ENCODE data around the gene LHX2.
"Not testable (repeated sequence)": the region's sequence is repeated elsewhere in the genome, so short reads cannot be mapped to it uniquely, and the experiment has no call there.

LHX2 gene

DNA sequence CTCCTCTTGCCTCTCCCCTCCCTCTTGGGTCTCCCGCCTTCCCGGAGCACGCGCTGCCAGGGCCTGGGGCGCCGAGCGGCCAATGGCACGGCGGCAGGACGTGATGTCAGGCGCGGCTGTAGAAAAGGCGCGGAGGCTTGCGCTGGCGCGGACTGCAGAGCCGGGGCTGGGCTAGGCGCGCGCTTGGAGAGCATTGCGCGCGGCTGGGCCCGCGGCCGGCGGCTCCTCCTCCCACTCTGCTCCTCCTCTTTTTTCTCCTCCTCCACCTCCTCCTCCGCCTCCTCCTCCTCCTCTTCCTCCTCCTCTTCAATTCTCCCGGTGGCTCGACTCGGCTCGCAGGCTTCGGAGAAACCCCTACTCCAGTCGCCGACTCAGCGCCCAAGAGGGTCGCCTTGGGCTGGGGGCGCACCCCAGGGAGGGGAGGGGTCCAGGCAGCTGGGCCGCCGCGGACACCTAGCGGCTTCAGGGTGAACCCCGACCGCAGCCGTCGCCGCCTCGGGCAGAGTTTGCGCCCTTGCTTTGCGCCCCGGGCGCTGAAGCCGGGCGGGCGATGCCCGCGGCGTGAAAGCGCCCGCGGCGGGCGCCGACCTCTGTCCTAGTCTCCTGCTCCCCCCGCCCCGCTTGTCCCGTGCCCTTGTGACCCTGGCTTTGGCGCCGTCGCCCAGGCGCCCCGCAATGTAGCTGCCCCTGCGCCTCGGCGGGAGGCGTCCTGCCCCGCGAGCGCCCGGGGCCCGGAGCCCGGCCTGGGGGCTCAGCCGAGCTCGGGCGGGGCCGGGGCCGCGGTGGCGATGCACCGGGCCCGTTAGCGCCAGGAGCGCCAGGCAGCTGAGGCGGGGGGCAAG, at the start of gene LHX2:
LHX2 (plus strand) TSS at position 309 of the 842 bp plus-strand sequence. CDS start 581 bp downstream, outside the sequence.
- Histone ChIP-seq H3K36me3 (ENCODE audit: control insufficient read depth, insufficient read depth, low read length) (no peaks in the 10 kb centered on the region), H3K4me1 (ENCODE audit: control insufficient read depth, insufficient read depth, low read length) (peaks cover 31% of the 10 kb centered on the region), H3K9me3 (ENCODE audit: control insufficient read depth, insufficient read depth, low read length) (no peaks in the 10 kb centered on the region), H3K27ac (ENCODE audit: low read depth, low read length) (no peak within 1 kb of the TSS), H3K9ac (ENCODE audit: low read depth, low read length) (no peak within 1 kb of the TSS), H3K27me3 (ENCODE audit: control insufficient read depth, insufficient read depth, low read length) (peaks cover 98% of the 10 kb centered on the region), H3K4me3 (ENCODE audit: low read depth, low read length) (peak within 1 kb of the TSS; percentile 45)

DNA sequence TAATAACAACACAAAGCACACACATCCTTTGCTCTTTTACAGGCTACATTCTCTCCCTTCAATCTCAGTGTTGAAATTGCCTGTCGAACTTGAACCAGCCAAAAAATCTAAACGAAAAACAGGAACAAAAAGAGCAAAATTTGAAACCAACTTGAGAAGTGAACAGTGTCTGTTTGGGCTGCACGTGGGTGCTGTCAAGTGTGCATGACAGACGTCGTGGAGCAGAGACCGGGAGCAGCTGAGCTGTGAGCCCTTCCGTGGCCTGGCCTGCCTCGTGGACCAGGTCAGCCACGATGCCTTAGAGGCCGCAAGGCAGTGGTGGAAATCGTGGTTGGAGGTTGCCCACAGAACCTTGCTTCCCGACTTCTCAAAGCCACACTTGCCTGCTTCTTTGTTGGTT, 46.8 kb upstream of the LHX2 start:
- Histone ChIP-seq H3K9ac (ENCODE audit: low read depth, low read length) (no peak overlapping the region), H3K4me3 (ENCODE audit: low read depth, low read length) (no peak overlapping the region), H3K36me3 (ENCODE audit: control insufficient read depth, insufficient read depth, low read length) (no peaks in the 10 kb centered on the region), H3K9me3 (ENCODE audit: control insufficient read depth, insufficient read depth, low read length) (no peaks in the 10 kb centered on the region), H3K4me1 (ENCODE audit: control insufficient read depth, insufficient read depth, low read length) (peaks cover 3% of the 10 kb centered on the region; the same call in 1 of the 2 replicates), H3K27ac (ENCODE audit: low read depth, low read length) (no peak overlapping the region), H3K27me3 (ENCODE audit: control insufficient read depth, insufficient read depth, low read length) (no peaks in the 10 kb centered on the region)

- Histone ChIP-seq H3K9me3 (ENCODE audit: control insufficient read depth, insufficient read depth, low read length) (no peaks in the 10 kb centered on the region), H3K9ac (ENCODE audit: low read depth, low read length) (no peak overlapping the region), H3K4me1 (ENCODE audit: control insufficient read depth, insufficient read depth, low read length) (no peaks in the 10 kb centered on the region; the same call in 1 of the 2 replicates), H3K27ac (ENCODE audit: low read depth, low read length) (no peak overlapping the region), H3K27me3 (ENCODE audit: control insufficient read depth, insufficient read depth, low read length) (0 out of 2 replicates have a peak, but pooled peaks cover under 1% of the 10 kb centered on the region), H3K4me3 (ENCODE audit: low read depth, low read length) (no peak overlapping the region), H3K36me3 (ENCODE audit: control insufficient read depth, insufficient read depth, low read length) (no peaks in the 10 kb centered on the region)
These were observed 45.5 kb upstream of the LHX2 start for GRCh38 chr9:123965801-123966686.

DNA sequence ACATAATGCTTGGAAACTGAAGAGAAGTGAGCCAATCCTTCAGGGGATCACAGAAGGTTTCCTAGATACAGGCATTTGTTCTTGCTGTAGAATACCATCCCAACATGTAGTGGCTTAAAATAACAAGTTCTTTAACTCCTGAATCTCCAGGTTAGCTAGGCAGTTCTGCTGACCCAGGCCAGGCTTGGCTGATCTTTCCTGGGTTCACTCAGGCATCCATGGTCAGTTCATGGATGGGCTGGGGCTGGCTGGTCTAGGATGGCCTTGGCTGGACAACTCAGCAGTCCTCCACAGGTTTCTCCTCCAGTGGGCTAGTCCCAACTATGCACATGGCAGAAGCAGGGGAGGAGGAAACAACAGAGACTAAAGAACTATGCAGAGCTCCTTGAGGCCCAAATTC, 44.2 kb upstream of the LHX2 start:
- H3K27me3 ChIP-seq (ENCODE audit: control insufficient read depth, insufficient read depth, low read length): 0 out of 2 replicates have a peak, but pooled peaks cover 3% of the 10 kb centered on the region
- no peak overlapping the region for H3K9ac ChIP-seq (ENCODE audit: low read depth, low read length)

GRCh38 chr9:123972618-123973017, 39.0 kb upstream of the LHX2 start:
- no peak overlapping the region for H3K27ac ChIP-seq (ENCODE audit: low read depth, low read length)
- H3K4me3 ChIP-seq (ENCODE audit: low read depth, low read length): no peak overlapping the region
- no peak overlapping the region for H3K9ac ChIP-seq (ENCODE audit: low read depth, low read length)
- H3K4me1 ChIP-seq (ENCODE audit: control insufficient read depth, insufficient read depth, low read length): no peaks in the 10 kb centered on the region
- H3K9me3 ChIP-seq (ENCODE audit: control insufficient read depth, insufficient read depth, low read length): peaks cover 12% of the 10 kb centered on the region
- no peaks in the 10 kb centered on the region for H3K36me3 ChIP-seq (ENCODE audit: control insufficient read depth, insufficient read depth, low read length)
- peaks cover 11% of the 10 kb centered on the region; the same call in 1 of the 2 replicates for H3K27me3 ChIP-seq (ENCODE audit: control insufficient read depth, insufficient read depth, low read length)

More for the DNA sequence above, 44.2 kb upstream of the LHX2 start:
- Histone ChIP-seq H3K9me3 (ENCODE audit: control insufficient read depth, insufficient read depth, low read length) (peaks cover 5% of the 10 kb centered on the region; the same call in 1 of the 2 replicates), H3K36me3 (ENCODE audit: control insufficient read depth, insufficient read depth, low read length) (no peaks in the 10 kb centered on the region), H3K4me1 (ENCODE audit: control insufficient read depth, insufficient read depth, low read length) (no peaks in the 10 kb centered on the region), H3K27ac (ENCODE audit: low read depth, low read length) (no peak overlapping the region), H3K4me3 (ENCODE audit: low read depth, low read length) (no peak overlapping the region)

DNA sequence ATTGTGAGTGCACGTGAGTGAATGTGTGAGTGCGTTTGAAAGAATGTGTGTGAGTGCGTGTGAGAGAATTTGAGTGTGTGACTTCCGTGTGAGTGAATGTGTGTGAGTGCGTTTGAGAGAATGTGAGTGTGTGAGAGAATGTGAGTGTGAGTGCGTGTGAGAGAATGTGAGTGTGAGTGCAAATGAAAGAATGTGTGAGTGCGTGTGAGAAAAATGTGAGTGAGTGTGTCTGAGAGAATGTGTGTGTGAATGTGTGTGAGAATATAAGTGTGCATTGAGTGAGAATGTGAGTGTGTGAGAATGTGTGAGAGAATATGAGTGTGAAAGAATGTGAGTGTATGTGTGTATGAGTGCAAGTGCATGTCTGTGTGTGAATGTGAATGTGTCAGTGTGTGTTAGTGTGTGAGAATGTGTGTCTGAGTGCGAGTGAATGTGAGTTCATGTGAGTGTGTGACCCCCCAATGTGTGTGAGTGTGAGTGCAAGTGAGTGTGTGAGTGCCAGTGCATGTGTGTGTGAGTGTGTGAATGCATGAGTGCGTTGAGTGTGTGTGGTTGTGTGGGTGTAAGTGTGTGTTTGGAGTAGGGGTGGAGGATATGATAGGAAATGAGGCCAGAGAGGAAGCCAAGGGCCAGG, 37.9 kb upstream of the LHX2 start:
- Histone ChIP-seq H3K36me3 (ENCODE audit: control insufficient read depth, insufficient read depth, low read length) (no peaks in the 10 kb centered on the region), H3K27me3 (ENCODE audit: control insufficient read depth, insufficient read depth, low read length) (peaks cover 11% of the 10 kb centered on the region; the same call in 1 of the 2 replicates), H3K9me3 (ENCODE audit: control insufficient read depth, insufficient read depth, low read length) (peaks cover 12% of the 10 kb centered on the region), H3K4me3 (ENCODE audit: low read depth, low read length) (no peak overlapping the region), H3K27ac (ENCODE audit: low read depth, low read length) (no peak overlapping the region), H3K9ac (ENCODE audit: low read depth, low read length) (no peak overlapping the region), H3K4me1 (ENCODE audit: control insufficient read depth, insufficient read depth, low read length) (no peaks in the 10 kb centered on the region)

DNA sequence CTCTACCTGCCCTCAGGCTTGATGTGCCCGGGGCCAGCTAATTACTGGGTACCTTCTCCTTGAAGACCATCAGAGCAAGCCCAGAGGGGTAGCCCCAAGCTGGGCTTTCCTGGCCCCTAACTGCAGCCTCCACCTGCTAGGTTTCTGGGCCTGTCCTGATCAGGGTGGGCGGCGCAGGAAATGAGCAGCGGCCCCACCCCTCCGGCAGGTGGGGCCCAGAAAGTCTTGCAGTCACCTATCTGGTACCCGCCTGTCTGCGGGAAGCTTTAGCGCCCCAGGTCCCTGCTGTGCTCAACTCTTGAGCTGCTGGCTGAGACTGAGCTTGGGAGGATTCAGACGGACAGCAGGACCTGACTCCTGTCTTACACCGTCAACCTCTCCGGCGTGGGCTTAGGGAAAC, 37.1 kb upstream of the LHX2 start:
- Histone ChIP-seq H3K27ac (ENCODE audit: low read depth, low read length) (no peak overlapping the region), H3K27me3 (ENCODE audit: control insufficient read depth, insufficient read depth, low read length) (peaks cover 17% of the 10 kb centered on the region), H3K4me3 (ENCODE audit: low read depth, low read length) (no peak overlapping the region), H3K9me3 (ENCODE audit: control insufficient read depth, insufficient read depth, low read length) (peaks cover 12% of the 10 kb centered on the region), H3K36me3 (ENCODE audit: control insufficient read depth, insufficient read depth, low read length) (no peaks in the 10 kb centered on the region), H3K4me1 (ENCODE audit: control insufficient read depth, insufficient read depth, low read length) (no peaks in the 10 kb centered on the region), H3K9ac (ENCODE audit: low read depth, low read length) (no peak overlapping the region)

GRCh38 chr9:123975871-123976270, 35.7 kb upstream of the LHX2 start:
- no peaks in the 10 kb centered on the region for H3K4me1 ChIP-seq (ENCODE audit: control insufficient read depth, insufficient read depth, low read length)
- no peak overlapping the region for H3K9ac ChIP-seq (ENCODE audit: low read depth, low read length)
- H3K36me3 ChIP-seq (ENCODE audit: control insufficient read depth, insufficient read depth, low read length): no peaks in the 10 kb centered on the region
- peaks cover 29% of the 10 kb centered on the region for H3K27me3 ChIP-seq (ENCODE audit: control insufficient read depth, insufficient read depth, low read length)
- H3K4me3 ChIP-seq (ENCODE audit: low read depth, low read length): no peak overlapping the region
- H3K27ac ChIP-seq (ENCODE audit: low read depth, low read length): no peak overlapping the region
- H3K9me3 ChIP-seq (ENCODE audit: control insufficient read depth, insufficient read depth, low read length): peaks cover 12% of the 10 kb centered on the region

DNA sequence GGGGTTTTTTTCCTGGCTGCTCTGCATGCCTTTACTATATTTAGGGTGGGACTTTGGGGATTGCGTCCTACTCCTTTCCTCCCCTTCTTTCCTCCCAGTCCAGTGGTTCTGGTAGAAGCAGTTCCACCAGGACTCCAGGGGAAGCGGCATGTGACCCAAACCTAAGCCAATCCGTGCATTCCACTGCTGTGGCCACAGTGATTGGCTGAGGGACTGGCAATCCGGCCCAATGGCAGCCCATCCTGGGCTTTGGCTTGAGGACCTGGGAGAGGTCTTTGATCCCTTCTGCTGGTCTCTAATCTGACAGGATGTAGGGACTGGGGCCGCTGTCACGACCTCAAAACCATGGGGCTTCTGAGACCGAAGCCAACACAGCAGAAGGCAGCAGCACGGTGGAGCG, 35.0 kb upstream of the LHX2 start:
- H3K27ac ChIP-seq (ENCODE audit: low read depth, low read length); H3K4me1 ChIP-seq (ENCODE audit: control insufficient read depth, insufficient read depth, low read length); H3K4me3 ChIP-seq (ENCODE audit: low read depth, low read length); H3K9ac ChIP-seq (ENCODE audit: low read depth, low read length); H3K36me3 ChIP-seq (ENCODE audit: control insufficient read depth, insufficient read depth, low read length): not testable (repeated sequence)
- H3K27me3 ChIP-seq (ENCODE audit: control insufficient read depth, insufficient read depth, low read length): peaks cover 32% of the 10 kb centered on the region
- H3K9me3 ChIP-seq (ENCODE audit: control insufficient read depth, insufficient read depth, low read length): peaks cover 12% of the 10 kb centered on the region

DNA sequence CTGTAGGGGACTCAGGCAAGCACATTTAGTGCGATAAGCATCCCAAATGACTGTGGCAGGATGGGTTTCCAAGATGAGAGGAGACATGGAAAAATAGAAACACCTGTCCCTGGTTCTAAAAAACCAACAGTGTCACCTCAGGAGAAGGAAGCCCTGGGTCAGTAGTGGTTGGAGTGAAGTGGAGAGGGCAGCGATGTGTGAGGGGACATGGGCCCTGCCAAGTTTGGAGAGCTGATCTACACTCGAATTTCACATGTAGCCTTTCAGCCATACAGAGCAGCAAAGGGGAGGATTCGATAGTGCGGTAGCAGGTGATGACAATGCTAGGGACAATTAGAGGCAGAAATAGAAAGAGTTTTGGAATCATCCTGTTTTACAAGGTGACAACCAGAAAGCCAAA, 32.6 kb upstream of the LHX2 start:
- Histone ChIP-seq H3K27ac (ENCODE audit: low read depth, low read length) (no peak overlapping the region), H3K4me1 (ENCODE audit: control insufficient read depth, insufficient read depth, low read length) (no peaks in the 10 kb centered on the region), H3K4me3 (ENCODE audit: low read depth, low read length) (no peak overlapping the region), H3K9me3 (ENCODE audit: control insufficient read depth, insufficient read depth, low read length) (no peaks in the 10 kb centered on the region), H3K27me3 (ENCODE audit: control insufficient read depth, insufficient read depth, low read length) (peaks cover 47% of the 10 kb centered on the region), H3K36me3 (ENCODE audit: control insufficient read depth, insufficient read depth, low read length) (no peaks in the 10 kb centered on the region), H3K9ac (ENCODE audit: low read depth, low read length) (no peak overlapping the region)

All from HUES48 (cell line).